Activated CD8-positive, alpha-beta memory T cell treated with anti-CD3 and anti-CD28 coated beads, Interleukin-2, amount 50 U/mL, for 24 hours (primary cell): ENCODE results near the gene TRAF3IP1.

Experiments
- DNase-seq: peaks from one replicate; pipeline ENCODE4 v3.0.0-alpha.2; 2020; ENCODE audit errors: extremely low read depth

TRAF3IP1 gene

DNA sequence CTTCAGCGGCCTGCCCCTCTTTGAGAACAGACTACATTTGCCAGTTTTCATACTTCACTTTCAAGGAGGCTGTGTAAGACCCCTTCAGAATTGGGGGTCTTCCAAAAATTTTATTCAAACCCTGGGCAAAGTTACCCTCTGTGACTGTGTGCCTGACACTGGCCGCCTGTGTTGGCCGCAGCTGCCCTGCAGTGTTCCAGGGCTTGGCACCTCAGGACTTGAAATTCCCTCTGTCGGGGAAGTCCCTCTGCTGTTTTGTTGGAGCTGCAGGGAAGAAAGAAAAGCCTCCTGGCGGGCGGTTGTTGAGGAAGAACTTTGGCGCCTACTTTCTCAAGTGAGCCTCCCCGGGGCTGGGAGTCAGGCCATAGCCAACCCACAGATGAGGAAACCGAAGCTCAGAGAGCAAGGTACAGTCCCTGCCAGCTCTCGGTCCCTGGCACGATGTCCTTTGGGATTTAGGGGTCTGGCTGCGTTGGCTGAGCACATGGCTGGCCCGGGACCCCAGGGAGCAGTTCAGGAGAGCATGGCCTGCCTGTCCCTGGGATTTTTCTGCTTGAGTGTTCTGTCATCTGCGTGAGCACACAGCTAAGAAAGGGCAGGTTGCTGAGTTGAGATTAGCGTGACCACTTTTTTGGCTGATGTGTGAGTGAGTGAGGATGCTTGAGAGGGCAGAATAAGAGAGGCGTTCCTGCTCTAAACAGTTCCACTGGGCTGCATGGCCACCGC, 88.5 kb downstream of the TRAF3IP1 start:
- no peak for DNase-seq

- no peak for DNase-seq
These were observed 89.3 kb downstream of the TRAF3IP1 start for GRCh38 chr2:238409341-238410199.

DNA sequence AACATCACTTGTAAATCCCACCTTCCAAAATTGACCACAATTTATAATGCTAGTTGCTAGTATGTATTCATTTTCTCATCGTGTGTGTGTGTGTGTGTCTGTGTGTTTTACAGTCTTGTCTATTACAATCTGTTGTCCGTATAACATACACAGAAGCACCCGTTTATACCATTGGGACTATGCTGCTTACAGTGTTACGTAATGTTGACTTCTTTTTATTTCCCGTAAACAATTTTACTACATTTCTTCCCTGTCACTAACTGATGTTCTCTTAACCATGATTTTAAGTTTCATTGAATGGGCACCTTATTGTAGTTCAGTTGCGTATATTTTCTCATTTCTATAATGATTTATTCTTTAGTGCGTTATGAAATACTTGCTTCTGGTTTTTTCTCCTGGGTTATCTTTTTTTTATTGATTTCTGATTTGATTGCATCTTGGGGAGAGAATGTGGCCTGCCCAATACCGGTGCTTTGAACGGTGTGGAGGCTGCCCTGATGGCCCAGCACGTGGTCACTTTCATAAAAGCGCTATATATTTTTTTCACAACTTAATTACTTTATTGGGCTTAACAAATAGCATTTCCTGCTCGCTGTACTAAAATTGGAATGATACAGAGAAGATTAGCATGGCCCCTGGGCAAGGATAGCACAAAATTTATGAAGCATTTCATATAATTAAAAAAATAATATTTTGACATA, 91.9 kb downstream of the TRAF3IP1 start:
- DNase-seq: no peak

DNA sequence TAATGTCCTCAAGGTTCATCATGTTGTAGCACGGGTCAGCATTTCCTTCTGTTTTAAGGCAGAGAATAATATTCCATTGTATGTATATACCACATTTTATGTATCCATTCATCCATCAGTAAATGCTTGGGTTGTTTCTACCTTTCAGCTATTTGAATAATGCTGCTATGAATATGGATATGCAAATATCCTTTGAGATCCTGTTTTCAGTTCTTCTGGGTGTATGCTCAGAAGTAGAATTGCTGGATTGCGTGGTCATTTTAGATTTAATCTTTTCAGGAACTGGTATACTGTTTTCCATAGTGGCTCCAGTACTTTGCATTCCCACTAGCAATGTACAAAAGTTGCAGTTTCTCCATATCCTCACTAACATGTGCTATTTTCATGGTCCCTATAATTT, 93.0 kb downstream of the TRAF3IP1 start:
- no peak for DNase-seq

- DNase-seq: no peak
These were observed 94.9 kb downstream of the TRAF3IP1 start for GRCh38 chr2:238415036-238415764.

DNA sequence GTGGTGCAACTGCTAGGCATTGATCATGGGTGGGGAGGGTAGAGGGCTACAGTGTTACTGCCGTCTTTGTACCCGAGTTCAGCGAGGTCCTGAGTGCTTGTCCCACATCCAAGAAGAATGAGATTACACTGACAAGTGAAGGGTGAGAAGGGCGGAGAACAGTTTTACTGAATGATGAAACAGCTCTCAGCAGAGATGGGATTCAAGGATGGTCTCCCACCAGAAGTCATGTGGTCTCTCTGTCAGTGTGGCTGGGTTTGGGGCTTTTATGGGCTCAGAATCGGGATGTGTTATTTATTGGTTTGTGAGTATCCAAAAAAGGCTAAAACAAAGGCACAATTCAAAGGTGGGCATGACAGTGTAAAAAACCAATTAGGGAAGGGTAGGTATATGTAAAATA, 95.6 kb downstream of the TRAF3IP1 start:
- DNase-seq: no peak

GRCh38 chr2:238418196-238418998, 98.1 kb downstream of the TRAF3IP1 start:
- DNase-seq: no peak

DNA sequence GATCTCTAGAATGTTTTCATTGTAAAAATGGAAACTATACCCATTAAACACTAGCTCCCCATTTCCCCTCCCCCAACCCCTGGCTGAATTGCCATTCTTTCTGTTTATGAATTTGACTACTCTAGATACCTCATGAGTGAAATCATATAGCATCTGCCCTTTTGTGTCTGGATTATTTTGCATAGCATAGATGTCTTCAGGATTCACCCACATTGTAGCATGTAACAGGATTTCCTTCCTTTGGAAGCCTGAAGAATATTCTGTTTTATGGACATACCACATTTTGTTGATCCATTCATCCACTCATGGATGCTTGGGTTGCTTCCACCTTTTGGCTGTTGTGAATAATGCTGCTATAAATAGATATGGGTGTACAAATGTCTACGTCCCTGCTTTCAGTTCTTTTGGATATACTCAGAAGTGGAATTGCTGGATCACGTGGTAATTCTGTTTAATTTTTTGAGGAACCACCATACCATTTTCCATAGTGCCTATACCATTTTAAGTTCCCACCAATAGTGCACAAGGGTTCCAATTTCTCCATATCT, 98.8 kb downstream of the TRAF3IP1 start:
- no peak for DNase-seq

DNA sequence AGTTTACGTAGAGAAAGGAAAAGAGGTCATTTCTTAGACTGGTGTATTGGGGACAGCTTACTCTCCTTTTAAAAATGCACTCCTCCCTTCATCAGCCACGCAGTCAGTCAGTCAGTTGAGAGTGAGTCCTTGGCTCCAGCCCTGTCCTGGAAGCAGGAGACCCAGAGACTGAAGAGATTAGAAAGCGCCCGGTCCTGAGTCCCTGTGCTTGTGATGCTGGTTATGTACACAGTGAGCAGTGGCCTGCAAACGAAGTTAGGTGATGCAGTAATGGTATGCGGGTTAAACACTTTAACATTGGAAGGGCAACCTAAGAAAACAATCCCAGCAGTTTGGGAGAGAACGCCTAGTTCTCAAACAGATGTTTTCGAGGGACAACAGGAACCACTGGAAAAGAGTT, 100.1 kb downstream of the TRAF3IP1 start:
- no peak for DNase-seq

GRCh38 chr2:238420878-238421694, 100.8 kb downstream of the TRAF3IP1 start:
- DNase-seq: no peak

GRCh38 chr2:238421695-238422035, 101.3 kb downstream of the TRAF3IP1 start:
- no peak for DNase-seq

DNA sequence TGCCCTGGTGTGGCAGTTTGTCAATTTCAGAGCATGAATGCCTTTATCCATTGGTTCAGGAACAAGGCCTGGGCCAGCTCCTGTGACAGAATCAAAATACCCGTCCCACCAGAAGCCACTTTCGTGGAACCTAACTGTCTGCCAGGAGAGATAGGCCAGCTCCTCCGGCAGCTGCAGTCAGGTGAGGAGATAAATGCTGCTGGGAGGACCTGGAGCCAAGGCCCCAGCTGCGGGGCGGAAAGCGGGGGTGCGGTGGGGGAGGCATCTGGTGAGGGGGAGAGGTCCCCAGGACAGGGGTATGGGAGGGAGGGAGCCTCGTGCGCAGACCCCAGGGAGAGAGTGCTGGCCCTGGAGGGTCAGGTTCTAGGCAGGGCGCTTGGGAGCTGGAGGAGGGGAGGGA, 102.0 kb downstream of the TRAF3IP1 start:
- no peak for DNase-seq

GRCh38 chr2:238422940-238423339, 102.6 kb downstream of the TRAF3IP1 start:
- no peak for DNase-seq

GRCh38 chr2:238423561-238424312, 103.4 kb downstream of the TRAF3IP1 start:
- no peak for DNase-seq

GRCh38 chr2:238424313-238424700, 104.0 kb downstream of the TRAF3IP1 start:
- no peak for DNase-seq

DNA sequence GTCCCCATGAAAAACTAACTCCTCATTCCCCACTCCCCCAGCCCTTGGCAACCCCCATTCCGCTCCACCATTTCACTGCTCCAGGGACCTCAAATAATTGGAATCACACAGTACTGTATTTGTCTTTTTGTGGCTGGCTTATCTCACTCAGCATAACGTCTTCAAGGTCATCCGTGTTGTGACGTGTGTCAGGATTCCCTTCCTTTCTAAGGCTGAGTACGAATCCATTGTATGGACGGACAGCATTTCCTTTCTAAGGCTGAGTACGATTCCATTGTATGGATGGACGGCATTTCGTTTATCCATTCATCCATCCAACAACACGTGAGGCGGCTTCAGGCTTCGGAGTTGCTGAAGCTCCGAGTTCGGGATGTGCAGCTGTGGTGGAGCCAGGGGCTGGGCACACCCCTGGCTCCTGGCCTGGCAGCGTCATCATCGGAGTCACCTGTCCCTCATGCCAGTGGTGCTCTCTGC, 105.2 kb downstream of the TRAF3IP1 start:
- no peak for DNase-seq

- no peak for DNase-seq
These were observed 105.8 kb downstream of the TRAF3IP1 start for GRCh38 chr2:238425979-238426567.

GRCh38 chr2:238426568-238427434, 106.5 kb downstream of the TRAF3IP1 start, which contains the start of gene ASB1:
Gene ASB1, plus strand, starts transcription at chr2:238426927. Its CDS starts 144 bp downstream, at chr2:238427071.
- peak; percentile 43 for DNase-seq
